H4 (cell line): ENCODE measurements around the gene VAV2. TPM values are rescaled to one million over a fixed set of nuclear protein-coding genes. Genes with fewer than 3 reads are reported as not detected.

Source experiments
- DNase-seq: peaks from one replicate; pipeline ENCODE4 v3.0.0-alpha.2; 2015; ENCODE audit warnings: low spot score
- total RNA-seq: library from RNA; depleted of rRNA; stranded (reverse); fragments of >200 nt; shearing (Covaris generic); gene quantifications from 2 replicates; pipeline ENCODE4 v1.2.3, GENCODE V29; 2014

The VAV2 gene
- total RNA-seq, 1 experiment from 2014 or later: 4.5 TPM

GRCh38 chr9:133821601-133822429 is 170.3 kb downstream of the VAV2 start:
- no peak for DNase-seq

DNA sequence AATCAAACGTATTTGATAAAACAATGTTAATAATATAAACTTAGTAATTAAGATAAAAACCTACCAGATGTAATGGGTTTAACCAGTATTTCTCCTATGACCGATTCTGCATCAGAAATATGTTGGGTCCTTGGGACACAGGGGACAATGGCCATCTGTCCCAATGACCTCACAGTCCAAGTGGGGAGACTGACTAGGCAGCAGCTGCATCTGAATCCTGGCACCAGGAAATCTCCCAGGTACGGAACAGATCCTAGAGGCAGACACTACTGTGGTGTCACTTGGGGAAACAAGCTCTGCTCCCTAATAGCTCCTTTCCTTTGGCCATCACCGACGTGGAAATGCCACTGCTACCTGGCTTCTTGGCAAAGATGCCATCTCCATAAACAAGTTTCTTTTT is 172.2 kb downstream of the VAV2 start:
- no peak for DNase-seq

DNA sequence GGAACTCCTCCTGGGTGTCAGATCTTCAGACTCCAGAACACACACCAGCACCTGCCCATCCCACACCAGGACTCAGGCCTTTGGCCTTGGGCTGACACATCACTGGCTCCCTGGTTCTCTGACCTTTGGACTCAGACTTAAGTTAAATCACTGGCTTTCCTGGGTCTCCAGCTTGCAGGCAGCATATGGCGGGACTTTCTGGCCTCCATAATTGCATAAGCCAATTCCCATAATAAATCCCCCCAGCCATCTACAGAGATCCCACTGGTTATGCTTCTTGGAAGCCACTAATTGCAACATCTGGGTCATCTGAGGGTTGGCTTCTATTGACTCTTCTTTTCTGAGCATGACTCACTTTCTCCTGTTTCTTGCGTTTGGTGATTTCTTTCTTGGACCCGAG is 173.7 kb downstream of the VAV2 start:
- DNase-seq: no peak

- DNase-seq: no peak
Observed at GRCh38 chr9:133815781-133816180, 176.3 kb downstream of the VAV2 start.

- no peak for DNase-seq
Observed at GRCh38 chr9:133814586-133815208, 177.4 kb downstream of the VAV2 start.

- no peak for DNase-seq
Observed at GRCh38 chr9:133813749-133814585, 178.2 kb downstream of the VAV2 start.

DNA sequence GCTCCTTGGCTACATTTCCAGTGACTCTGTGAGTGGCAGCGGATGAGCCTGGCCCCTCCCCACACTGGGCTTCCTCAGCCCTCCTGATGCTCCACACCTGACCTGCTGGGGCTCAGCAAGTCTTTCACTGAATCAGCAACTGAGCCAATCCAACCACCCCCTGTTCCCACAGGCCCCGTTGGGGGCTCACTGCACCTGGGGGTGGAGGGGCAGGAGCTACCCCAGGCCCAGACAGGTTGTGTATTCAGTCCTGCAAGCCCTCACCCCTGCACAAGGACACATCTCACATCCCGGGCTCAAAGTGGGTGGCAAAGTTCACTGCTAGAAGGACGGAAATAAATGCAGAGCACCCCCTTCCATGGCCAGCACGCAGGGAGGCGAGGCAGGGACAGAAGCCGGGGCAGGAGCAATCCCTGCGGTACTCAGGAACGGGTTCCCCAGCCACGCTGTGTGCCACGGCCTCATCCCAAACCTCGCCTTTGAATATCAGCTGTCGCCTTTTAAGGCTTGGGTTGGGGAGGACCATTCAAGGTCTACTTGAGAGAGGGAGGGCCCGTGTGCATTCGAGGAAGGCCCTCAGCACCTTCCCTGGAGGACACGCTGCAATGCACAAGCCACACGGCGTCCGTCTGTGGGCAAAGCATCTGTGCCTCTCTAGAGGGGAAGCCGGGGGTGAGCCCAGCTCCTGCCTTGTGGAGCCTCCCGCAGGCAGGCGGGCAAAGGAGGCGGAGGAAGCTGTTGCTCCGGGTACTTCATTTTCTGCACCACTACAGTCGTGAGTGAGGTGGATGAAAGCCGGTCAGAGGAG is 179.0 kb downstream of the VAV2 start:
- DNase-seq: no peak

DNA sequence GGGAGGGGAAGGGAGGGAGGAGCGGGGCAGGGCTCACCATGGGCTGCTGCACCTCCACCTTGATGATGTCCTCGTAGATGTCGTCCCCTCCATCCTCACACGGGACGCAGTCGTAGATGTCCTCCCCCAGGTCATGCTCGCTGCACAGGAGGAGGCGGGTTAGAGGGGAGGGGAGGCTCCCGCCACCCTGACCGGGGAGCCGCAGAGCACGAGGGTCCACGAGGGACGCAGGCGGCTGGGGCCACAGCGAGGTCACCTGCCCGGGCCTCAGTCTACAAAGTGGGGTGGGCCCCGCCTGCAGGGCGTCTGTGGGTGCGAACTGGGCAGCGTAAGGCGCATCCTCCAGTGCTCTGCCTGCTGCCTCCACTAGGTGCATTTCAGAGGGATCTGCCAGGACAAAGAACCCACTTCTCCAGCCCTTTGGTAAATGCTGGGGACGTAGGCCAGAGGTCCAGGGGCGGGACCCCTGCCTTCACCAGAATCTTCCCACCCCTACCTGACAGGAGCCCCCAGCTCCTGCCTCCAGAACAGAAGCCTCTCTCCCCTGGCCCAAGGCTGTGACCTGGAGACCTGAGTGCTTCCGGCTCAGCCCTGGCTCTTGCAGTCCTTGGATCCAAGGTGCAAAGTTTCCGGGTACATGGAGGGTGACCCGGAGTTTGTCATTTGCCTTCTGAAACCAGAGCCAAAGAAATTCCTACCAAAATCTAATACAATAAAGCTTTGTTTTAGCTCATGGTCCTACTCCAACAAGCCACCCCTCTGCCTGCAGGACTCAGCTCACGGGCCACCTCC is 179.9 kb downstream of the VAV2 start:
- DNase-seq: no peak

GRCh38 chr9:133811471-133811870 is 180.7 kb downstream of the VAV2 start:
- DNase-seq: no peak

DNA sequence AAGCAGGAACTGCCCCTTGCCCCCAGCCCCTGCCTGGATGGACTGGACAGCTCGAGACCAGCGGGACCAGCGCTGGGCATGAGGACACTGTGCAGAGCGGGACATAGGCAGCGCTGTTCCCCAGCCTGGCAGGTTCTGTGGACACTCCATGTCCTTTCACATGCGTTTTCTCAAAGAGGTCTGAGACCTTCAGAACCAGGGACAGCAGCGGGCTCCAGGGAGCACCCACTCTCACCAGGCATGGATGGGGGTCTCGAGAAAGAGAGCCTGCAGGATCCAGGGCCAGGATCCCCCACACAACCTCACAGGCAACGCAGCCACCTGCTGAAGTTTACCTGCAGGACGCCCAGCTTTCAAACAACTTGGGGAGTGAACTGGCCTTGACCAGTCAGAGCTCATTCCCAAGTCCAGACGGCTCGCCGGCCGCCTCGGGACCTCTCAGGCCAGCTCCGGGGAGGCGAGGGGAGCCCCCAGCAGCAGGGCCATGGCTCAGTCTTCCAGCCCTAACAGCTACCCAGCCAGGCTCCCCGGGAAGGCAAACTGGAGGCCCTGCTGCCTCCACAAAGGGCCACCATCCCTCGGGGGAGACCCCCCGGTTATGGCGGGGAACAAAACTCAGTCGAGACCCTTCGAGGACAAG is 181.4 kb downstream of the VAV2 start:
- DNase-seq: no peak

DNA sequence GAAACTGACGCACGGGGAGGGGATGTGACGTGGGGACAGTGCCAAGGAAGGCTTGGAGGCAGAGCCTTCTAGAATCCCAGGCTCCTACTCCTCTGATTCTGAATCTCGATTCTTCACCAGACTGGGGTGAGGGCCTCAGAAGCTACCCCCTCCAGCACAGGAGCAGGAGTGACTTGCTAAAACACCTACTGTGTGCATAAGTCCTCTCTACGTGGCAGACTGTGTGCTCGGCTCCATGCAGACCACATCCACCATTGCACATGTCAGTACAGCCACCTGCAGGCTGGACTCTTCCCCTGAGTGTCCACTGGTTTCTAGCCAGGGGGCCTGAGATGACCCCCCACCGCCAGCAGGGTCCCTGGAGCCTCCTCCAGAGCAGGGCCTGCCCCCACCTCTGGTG is 182.8 kb downstream of the VAV2 start:
- no peak for DNase-seq

DNA sequence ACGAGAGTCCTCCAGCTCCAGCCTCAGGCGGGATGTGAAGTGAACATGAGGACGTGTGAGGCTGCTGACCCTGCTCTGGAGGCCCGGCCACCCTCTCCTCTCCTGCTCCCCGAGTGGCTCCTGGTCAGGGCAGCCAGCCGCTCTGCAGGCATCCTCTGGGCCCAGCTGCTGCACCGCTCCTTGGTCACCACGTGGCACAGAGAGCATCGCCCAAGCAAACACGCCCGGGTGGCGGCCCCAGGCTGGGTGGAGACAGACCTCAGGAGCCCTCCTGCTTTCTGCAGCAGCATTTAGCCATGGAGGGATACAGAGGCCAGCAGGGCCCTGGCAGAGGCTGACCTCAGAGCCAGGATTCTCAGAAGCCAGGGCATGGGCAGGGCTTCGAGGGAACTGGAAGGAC is 184.3 kb downstream of the VAV2 start:
- no peak for DNase-seq

- no peak for DNase-seq
Observed at GRCh38 chr9:133807037-133807436, 185.1 kb downstream of the VAV2 start.

- DNase-seq: no peak
Observed at GRCh38 chr9:133806623-133807010, 185.5 kb downstream of the VAV2 start.

DNA sequence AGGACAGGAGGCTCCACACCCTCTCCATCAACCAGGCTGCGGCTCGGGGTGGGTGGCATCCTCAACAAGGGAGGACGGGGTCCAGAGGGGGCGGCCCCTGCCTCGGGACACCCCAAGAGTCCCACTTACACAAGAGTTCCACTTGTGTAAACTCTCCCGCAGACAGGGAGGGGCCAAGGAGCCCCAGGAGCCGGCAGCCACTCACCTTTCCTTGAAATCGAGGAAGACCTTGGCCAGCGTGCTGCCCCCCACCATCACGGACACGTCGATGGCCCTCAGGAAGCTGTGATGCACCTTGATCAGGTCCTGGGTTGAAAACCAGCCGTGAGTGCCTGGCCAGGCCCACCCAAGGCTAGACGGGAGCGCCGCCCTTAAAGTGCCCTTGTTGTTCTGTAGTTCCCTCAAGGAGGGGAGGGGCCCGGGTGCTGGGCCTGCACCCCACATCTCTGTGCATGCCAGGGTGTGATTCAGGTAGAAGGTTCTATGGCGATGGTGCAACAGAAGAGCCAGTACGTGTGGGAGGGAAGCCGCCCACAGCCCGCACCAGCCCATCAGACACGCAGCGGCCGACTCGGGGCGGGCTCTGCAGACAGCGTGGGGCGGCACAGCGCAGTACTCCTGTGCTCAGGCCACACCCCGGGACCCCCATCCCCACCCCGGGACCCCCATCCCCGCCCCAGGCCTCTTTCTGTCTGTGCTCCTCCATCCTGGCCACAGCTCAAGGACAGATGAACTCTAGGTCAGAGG is 186.1 kb downstream of the VAV2 start:
- DNase-seq: no peak

DNA sequence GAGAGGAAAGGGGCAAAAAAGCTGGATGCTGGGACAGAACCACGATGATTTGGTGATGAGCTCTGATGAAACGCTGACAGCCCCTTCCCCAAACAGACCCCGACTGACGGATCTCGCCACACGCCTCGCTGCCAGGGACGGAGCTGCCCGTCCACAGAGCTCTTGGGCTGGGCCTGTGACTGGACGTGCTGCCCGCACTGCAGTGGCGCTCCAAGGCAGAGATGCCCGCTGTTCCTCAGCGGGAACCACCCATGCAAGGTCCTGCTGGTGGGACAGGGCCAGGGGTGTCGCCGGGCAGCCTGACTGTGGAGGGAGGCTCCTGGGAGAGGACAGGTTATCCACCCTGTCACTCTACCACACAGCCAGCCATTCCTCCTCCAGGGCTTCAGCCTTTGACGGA is 187.9 kb downstream of the VAV2 start:
- no peak for DNase-seq

DNA sequence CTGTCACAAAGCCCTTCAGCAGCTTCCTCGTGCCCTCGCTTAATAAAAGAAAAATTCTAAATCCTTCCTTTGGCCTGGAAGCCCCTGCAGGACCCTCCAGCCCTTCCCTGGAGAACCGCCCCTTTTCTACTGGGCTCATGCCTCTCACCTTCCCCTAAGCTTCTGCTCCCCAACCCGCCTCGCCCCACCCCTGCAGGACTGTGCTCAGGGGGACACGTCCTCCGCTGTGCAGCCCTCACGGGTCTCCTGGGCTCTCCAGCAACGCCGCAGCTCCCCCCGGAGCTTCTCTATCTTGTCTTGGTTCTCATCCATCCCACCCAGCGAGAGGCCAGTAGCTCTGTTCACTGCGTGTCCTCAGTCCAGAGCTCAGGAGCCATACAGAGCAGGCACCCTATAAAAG is 188.4 kb downstream of the VAV2 start:
- DNase-seq: no peak

GRCh38 chr9:133803028-133803585 is 189.0 kb downstream of the VAV2 start:
- DNase-seq: no peak

DNA sequence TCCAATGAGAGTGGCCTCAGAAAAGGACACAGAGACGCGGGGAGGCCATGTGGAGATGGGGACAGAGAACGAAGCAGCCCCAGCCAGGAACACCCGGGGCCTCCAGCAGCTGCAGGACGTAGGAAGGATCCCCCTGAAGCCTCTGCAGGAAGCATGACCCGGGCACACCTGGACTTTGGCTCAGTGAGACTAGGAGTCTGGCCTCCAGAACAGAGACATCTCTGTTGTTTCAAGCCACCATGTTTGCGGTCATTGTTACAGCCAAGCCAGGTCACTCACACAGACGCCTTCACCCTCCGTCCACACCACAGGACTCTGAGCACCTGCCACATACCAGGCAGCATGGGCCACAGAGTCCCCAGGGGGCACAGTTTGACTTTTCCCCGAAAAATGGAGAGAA is 190.4 kb downstream of the VAV2 start:
- no peak for DNase-seq
